Suprapubic skin (tissue), 4 donors: ENCODE measurements around the gene GGT5. TPM values are rescaled to one million over a fixed set of nuclear protein-coding genes. Genes with fewer than 3 reads are reported as not detected.

Source experiments
- DNase-seq, 2 donors: peaks; one replicate each; pipeline ENCODE4 v3.0.0-alpha.2; 2019; ENCODE audit warnings: low spot score in 2 of 2
- H3K27ac ChIP-seq: fragments of 200-600 bp; sonication (generic); one replicate; pipeline ENCODE4 v1.5.1; 2019
- H3K27me3 ChIP-seq: fragments of 200-600 bp; sonication (generic); one replicate; pipeline ENCODE4 v1.5.1; 2019
- H3K36me3 ChIP-seq: fragments of 200-600 bp; sonication (generic); one replicate; pipeline ENCODE4 v1.5.1; 2019
- H3K4me1 ChIP-seq: fragments of 200-600 bp; sonication (generic); one replicate; pipeline ENCODE4 v1.5.1; 2019
- H3K4me3 ChIP-seq: fragments of 200-600 bp; sonication (generic); one replicate; pipeline ENCODE4 v1.5.1; 2019; ENCODE audit warnings: mild to moderate bottlenecking
- H3K9me3 ChIP-seq: fragments of 200-600 bp; sonication (generic); one replicate; pipeline ENCODE4 v1.5.1; 2019
- EP300 ChIP-seq: sonication (generic); formaldehyde crosslinking; IDR thresholded peaks from one replicate; pipeline ENCODE4 v1.6.1; 2017; ENCODE audit warnings: antibody characterized with exemption
- POLR2A ChIP-seq, 2 donors: fragments of 450-650 bp; IDR thresholded peaks; one replicate each; pipeline ENCODE4 v1.6.1; 2017; ENCODE audit warnings: antibody characterized with exemption in 2 of 2, mild to moderate bottlenecking in 2 of 2, moderate library complexity in 2 of 2
- POLR2AphosphoS5 ChIP-seq, 3 donors: sonication (generic); formaldehyde crosslinking; IDR thresholded peaks; one replicate each; pipeline ENCODE4 v1.6.1; 2017; ENCODE audit warnings: antibody characterized with exemption in 3 of 3
- WGBS: methylation state at CpG from one replicate; pipeline ENCODE4 v1.1.5; 2018; 5-methylcytosine and 5-hydroxymethylcytosine counted together
- total RNA-seq, 4 donors: library from RNA; depleted of rRNA; stranded (reverse); fragments of >200 nt; gene quantifications; one replicate each; pipeline ENCODE4 v1.1.0, GENCODE V29; 2016
- TF ChIP-seq, protein P1 (sequence below), 2 donors: fragments of 200-600 bp in 1 of 2; fragments of 450-650 bp in 1 of 2; sonication (generic) in 1 of 2; IDR thresholded peaks; one replicate each; pipeline ENCODE4 v1.5.1; 2016 to 2019; ENCODE audit warnings: antibody characterized with exemption in 2 of 2, mild to moderate bottlenecking in 1 of 2, moderate library complexity in 1 of 2

Gene GGT5
- total RNA-seq, 4 donors from 2014 or later: 13.4 to 38.8 (median 17.5) TPM

DNA sequence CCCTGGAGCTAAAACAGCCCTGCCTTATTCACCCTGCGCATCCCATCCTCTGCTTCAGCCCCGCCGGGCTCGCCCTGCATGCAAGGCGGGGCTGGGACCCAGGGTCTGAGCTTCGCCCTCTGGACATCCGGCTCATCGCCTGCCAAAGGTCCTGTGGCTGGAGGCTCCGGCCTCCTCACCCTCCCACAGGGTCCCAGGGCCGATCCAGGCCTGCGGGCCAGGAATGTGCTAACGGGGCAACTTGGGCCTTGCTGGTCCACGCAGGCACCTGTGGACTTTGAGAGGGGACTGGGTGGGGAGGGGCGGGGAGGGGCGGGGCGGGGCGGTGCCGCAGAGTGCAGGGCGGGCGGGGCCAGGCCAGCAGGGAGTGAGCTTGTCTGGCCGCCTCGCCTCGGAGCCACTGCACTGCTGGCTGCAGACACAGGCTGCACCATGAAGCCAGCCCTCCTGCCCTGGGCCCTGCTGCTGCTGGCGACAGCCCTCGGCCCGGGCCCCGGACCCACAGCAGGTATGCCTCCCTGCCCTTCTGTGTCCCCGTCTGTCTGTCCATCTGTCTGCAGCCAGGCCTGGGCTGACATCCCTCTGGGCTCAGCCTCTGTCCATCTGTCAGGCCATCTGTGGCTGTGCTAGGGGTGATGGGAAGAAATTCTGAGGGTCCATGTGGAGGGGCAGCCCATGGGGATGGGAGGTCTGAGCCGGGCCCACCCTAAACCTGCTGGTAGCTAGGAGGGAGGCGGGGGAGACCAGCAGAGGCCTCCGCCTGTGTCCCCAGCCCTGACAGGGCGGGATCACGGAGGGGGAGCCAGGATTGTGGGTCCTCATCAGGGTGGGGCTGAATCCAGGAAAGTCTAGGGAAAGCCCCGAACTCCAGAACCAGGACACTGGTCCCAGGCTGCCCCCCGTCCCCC lies 63.5 kb downstream of the GGT5 start, which contains the start of gene SUSD2:
Gene SUSD2 (plus strand): TSS at position 400 of the 908 bp plus-strand sequence. CDS start 33 bp downstream, at position 433.
- no peak for DNase-seq
- Histone ChIP-seq H3K9me3 (no peaks in the 10 kb centered on the region), H3K27me3 (no peaks in the 10 kb centered on the region), H3K27ac (peak within 1 kb of the TSS; percentile 14), H3K4me1 (peaks cover 47% of the 10 kb centered on the region), H3K36me3 (peaks cover 22% of the 10 kb centered on the region), H3K4me3 (peak within 1 kb of the TSS; percentile 2)
- TF ChIP-seq EP300 (no peak), POLR2AphosphoS5 (IDR thresholded peaks at IDR 0.05) (no peak), POLR2A (IDR thresholded peaks at IDR 0.05) (no peak)
- TF ChIP-seq, protein P1, sequence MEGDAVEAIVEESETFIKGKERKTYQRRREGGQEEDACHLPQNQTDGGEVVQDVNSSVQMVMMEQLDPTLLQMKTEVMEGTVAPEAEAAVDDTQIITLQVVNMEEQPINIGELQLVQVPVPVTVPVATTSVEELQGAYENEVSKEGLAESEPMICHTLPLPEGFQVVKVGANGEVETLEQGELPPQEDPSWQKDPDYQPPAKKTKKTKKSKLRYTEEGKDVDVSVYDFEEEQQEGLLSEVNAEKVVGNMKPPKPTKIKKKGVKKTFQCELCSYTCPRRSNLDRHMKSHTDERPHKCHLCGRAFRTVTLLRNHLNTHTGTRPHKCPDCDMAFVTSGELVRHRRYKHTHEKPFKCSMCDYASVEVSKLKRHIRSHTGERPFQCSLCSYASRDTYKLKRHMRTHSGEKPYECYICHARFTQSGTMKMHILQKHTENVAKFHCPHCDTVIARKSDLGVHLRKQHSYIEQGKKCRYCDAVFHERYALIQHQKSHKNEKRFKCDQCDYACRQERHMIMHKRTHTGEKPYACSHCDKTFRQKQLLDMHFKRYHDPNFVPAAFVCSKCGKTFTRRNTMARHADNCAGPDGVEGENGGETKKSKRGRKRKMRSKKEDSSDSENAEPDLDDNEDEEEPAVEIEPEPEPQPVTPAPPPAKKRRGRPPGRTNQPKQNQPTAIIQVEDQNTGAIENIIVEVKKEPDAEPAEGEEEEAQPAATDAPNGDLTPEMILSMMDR (IDR thresholded peaks at IDR 0.05): no peak
- 42% methylated on average over 26 of the region's 35 CpGs for WGBS

DNA sequence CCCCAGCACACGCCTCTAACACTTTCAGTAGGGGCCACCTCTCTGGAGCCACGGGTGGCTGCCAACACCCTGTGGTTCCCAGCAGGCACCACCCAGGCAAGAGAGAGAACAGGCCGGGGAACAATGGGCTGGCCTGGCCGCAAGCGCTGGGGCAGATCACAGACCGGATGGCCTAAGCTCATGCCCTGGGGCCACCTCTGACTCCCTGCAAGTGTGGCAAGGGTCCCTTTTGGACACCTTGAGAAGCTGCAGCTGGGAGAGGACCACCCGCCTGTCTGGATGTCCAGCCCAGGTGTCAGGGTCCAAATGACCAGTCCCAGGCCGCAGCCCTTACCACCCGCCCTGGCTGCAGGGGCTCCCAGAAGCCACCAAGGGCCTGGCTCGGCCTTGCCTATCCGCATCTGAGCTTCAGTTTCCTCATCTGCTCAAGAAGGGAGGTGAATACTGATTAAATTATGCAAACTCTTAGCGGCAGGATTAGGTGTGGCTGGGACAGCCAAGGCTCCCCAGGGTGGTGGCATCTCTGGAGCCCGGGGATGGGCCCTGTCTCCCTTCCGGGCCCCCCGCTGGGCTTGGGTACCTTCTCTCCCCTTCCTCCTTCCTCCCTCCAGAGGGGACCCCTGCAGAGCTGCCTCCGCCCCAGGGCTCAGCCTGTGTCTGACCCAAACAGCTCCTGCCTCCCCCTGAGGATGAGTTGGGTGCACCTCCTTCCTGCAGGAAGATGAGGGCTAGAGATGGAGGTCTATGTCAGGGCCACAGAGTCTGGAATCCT lies 64.4 kb downstream of the GGT5 start:
- no peak overlapping the region for H3K4me3 ChIP-seq
- TF ChIP-seq POLR2AphosphoS5 (IDR thresholded peaks at IDR 0.05) (no peak), POLR2A (IDR thresholded peaks at IDR 0.05) (no peak), EP300 (no peak)
- TF ChIP-seq, protein P1 (IDR thresholded peaks at IDR 0.05): no peak

GRCh38 chr22:24179478-24180210 lies 65.2 kb downstream of the GGT5 start:
- 88% methylated on average over 4 of the region's 17 CpGs for WGBS
- peak overlapping the region; percentile 35 for H3K27ac ChIP-seq
- peaks cover 52% of the 10 kb centered on the region for H3K4me1 ChIP-seq

More for the DNA sequence above, 64.4 kb downstream of the GGT5 start:
- Histone ChIP-seq H3K9me3 (no peaks in the 10 kb centered on the region), H3K27ac (peak overlapping the region; percentile 14), H3K4me1 (peaks cover 47% of the 10 kb centered on the region), H3K27me3 (no peaks in the 10 kb centered on the region), H3K36me3 (peaks cover 30% of the 10 kb centered on the region)
- 78% methylated on average over 9 of the region's 16 CpGs for WGBS
- no peak for DNase-seq

DNA sequence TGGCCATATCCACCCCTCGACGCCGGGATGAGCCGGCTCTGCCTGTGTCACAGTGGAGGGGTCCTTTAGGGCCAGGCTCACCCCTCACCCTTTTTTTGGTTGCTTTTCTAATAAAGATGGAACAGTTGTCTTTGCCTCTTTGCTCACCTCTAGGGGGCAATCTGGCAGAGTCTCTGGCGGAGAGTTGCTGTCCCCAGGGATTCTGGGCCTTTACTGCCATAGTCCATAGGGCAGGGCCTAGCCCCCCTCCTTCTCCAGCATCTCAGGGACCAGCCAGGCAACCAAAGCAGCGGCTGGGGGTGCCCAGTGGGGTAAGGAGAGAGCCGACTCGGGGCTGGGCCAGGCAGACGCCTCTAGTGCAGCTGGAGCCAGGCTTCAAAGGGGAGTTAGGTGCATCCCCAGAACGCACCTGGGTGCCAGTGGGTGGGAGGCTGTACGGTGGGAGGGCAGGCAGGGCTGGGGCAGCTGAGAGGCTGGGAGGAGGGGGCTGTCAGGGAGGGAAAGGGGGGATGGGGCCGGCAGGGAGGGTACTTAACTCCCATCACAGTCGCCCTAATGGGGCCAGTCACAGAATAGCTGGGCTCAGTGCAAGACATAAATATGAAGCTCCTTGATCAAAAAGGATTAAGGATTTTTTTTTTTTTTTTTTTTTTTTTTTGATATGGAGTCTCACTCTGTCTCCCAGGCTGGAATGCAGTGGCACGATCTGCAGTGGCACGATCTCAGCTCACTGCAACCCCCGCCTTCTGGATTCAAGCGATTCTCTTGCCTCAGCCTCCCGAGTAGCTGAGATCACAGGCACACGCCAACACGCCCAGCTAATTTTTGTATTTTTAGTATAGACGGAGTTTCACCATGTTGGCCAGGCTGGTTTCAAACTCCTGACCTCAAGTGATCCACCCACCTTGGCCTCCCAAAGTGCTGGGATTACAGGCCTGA lies 66.1 kb downstream of the GGT5 start:
- H3K4me3 ChIP-seq: no peak overlapping the region
- H3K36me3 ChIP-seq: peaks cover 39% of the 10 kb centered on the region
- no peak for DNase-seq
- H3K9me3 ChIP-seq: no peaks in the 10 kb centered on the region
- H3K27ac ChIP-seq: no peak overlapping the region
- no peaks in the 10 kb centered on the region for H3K27me3 ChIP-seq
- WGBS: 71% methylated on average over 18 of the region's 21 CpGs
- TF ChIP-seq, protein P1 (IDR thresholded peaks at IDR 0.05): no peak
- TF ChIP-seq POLR2AphosphoS5 (IDR thresholded peaks at IDR 0.05) (no peak), POLR2A (IDR thresholded peaks at IDR 0.05) (no peak), EP300 (no peak)
- peaks cover 46% of the 10 kb centered on the region for H3K4me1 ChIP-seq

More at GRCh38 chr22:24179478-24180210, 65.2 kb downstream of the GGT5 start:
- Histone ChIP-seq H3K9me3 (no peaks in the 10 kb centered on the region), H3K4me3 (no peak overlapping the region), H3K27me3 (no peaks in the 10 kb centered on the region), H3K36me3 (peaks cover 31% of the 10 kb centered on the region)
- TF ChIP-seq POLR2A (IDR thresholded peaks at IDR 0.05): no peak
- TF ChIP-seq, protein P1 (IDR thresholded peaks at IDR 0.05): no peak
- TF ChIP-seq EP300: no peak
- TF ChIP-seq POLR2AphosphoS5 (IDR thresholded peaks at IDR 0.05): no peak
- no peak for DNase-seq
